Uterus (tissue), 4 donors: ENCODE results near the gene MRPL44. TPM values are rescaled to one million over a fixed set of nuclear protein-coding genes. Genes with fewer than 3 reads are reported as not detected.
A peak's percentile ranks its signal among the peaks of the same experiment; 100 is the strongest.

Experiments
- DNase-seq, 2 donors: peaks; one replicate each; pipeline ENCODE4 v3.0.0-alpha.2; 2019 to 2020
- H3K27ac ChIP-seq, 2 donors: fragments of 200-600 bp; sonication (generic); 1 replicate in 1 of 2; 2 replicates in 1 of 2; pipeline ENCODE4 v1.5.1; 2016 to 2018
- H3K27me3 ChIP-seq, 2 donors: fragments of 200-600 bp; sonication (generic); one replicate each; pipeline ENCODE4 v1.5.1; 2018 to 2019; ENCODE audit warnings: control low read depth in 1 of 2
- H3K36me3 ChIP-seq, 2 donors: fragments of 200-600 bp; sonication (generic); one replicate each; pipeline ENCODE4 v1.5.1; 2019; ENCODE audit warnings: control low read depth in 1 of 2
- H3K4me1 ChIP-seq, 2 donors: fragments of 200-600 bp; sonication (generic); one replicate each; pipeline ENCODE4 v1.5.1; 2018 to 2019; ENCODE audit warnings: control low read depth in 1 of 2
- H3K4me3 ChIP-seq, 2 donors: fragments of 200-600 bp; sonication (generic); 1 replicate in 1 of 2; 2 replicates in 1 of 2; pipeline ENCODE4 v1.5.1; 2018 to 2019; ENCODE audit warnings: mild to moderate bottlenecking in 1 of 2
- H3K9me3 ChIP-seq, 2 donors: fragments of 200-600 bp; sonication (generic); one replicate each; pipeline ENCODE4 v1.5.1; 2019; ENCODE audit warnings: control low read depth in 1 of 2
- CTCF ChIP-seq, 4 experiments: fragments of 200-600 bp in 2 of 4; fragments of 450-650 bp in 2 of 4; sonication (generic) in 2 of 4; IDR thresholded peaks; one replicate each; pipeline ENCODE4 v1.5.1; 2016 to 2019; ENCODE audit warnings: antibody characterized with exemption in 4 of 4, mild to moderate bottlenecking in 2 of 4, moderate library complexity in 1 of 4
- POLR2A ChIP-seq, 2 donors: fragments of 450-650 bp; IDR thresholded peaks; one replicate each; pipeline ENCODE4 v1.6.1; 2016; ENCODE audit warnings: antibody characterized with exemption in 2 of 2, mild to moderate bottlenecking in 1 of 2, moderate library complexity in 1 of 2
- intact Hi-C: fragments of 100-400 bp; cut with DNase I; formaldehyde crosslinking; loops from one replicate; pipeline ENCODE4 v1.15.1; 2023; ENCODE audit warnings: low total_unique reads
- total RNA-seq, 4 donors: library from RNA; depleted of rRNA in 3 of 4; stranded (reverse); fragments of >200 nt in 3 of 4; gene quantifications; one replicate each; pipeline versions ENCODE4 v1.1.0 to v1.2.4, GENCODE V29; 2014 to 2023
- donor health status: DM: yes; HTN: yes; CAD: no.

MRPL44 gene
- total RNA-seq, 4 donors from 2014 or later: 5.9 to 45.3 (median 13.8) TPM

GRCh38 chr2:223915071-223915470, 42.2 kb upstream of the MRPL44 start:
- no peak overlapping the region for H3K27ac ChIP-seq
- H3K9me3 ChIP-seq: no peaks in the 10 kb centered on the region
- DNase-seq: no peak
- H3K4me3 ChIP-seq: no peak overlapping the region
- intact Hi-C loops: no loop called here
- H3K4me1 ChIP-seq: no peaks in the 10 kb centered on the region
- TF ChIP-seq CTCF (IDR thresholded peaks at IDR 0.05) (no peak), POLR2A (IDR thresholded peaks at IDR 0.05) (no peak)
- H3K36me3 ChIP-seq: no peaks in the 10 kb centered on the region
- H3K27me3 ChIP-seq: no peaks in the 10 kb centered on the region

GRCh38 chr2:223916181-223916920, 40.9 kb upstream of the MRPL44 start:
- Histone ChIP-seq H3K4me1 (no peaks in the 10 kb centered on the region), H3K27me3 (no peaks in the 10 kb centered on the region), H3K27ac (no peak overlapping the region), H3K36me3 (no peaks in the 10 kb centered on the region), H3K9me3 (no peaks in the 10 kb centered on the region), H3K4me3 (no peak overlapping the region)
- no peak for DNase-seq
- intact Hi-C loops: no loop called here
- TF ChIP-seq POLR2A (IDR thresholded peaks at IDR 0.05) (no peak), CTCF (IDR thresholded peaks at IDR 0.05) (no peak)

GRCh38 chr2:223918671-223919134, 38.6 kb upstream of the MRPL44 start:
- TF ChIP-seq POLR2A (IDR thresholded peaks at IDR 0.05) (no peak), CTCF (IDR thresholded peaks at IDR 0.05) (no peak)
- no peaks in the 10 kb centered on the region for H3K9me3 ChIP-seq
- DNase-seq: no peak
- H3K36me3 ChIP-seq: no peaks in the 10 kb centered on the region
- no peaks in the 10 kb centered on the region for H3K27me3 ChIP-seq
- no peak overlapping the region for H3K4me3 ChIP-seq
- H3K27ac ChIP-seq: peak overlapping the region in 1 of 2 donors; percentile 4
- no peaks in the 10 kb centered on the region for H3K4me1 ChIP-seq
- intact Hi-C loops: no loop called here

- no peaks in the 10 kb centered on the region for H3K4me1 ChIP-seq
- no peak for TF ChIP-seq POLR2A (IDR thresholded peaks at IDR 0.05)
- TF ChIP-seq CTCF (IDR thresholded peaks at IDR 0.05): no peak
Observed at GRCh38 chr2:223920109-223920508, 37.2 kb upstream of the MRPL44 start.

DNA sequence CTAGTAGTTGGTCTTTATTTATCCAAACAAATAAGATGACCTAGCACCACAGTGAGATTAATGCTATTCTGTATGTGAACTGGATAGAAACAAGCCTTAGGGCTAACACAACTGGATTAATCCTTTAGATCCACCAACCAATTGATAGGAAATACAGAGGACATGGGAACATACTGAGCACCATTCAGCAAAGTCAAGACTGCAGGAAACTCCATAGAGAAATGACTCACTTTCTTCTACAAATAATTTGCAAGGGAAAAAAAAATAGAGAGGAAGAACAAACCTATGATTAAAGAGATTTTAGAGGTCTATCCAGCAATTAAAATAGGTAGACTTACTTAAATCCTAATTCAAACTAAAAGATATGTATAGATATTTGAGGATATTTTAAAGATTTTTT, 36.1 kb upstream of the MRPL44 start:
- no peak for TF ChIP-seq CTCF (IDR thresholded peaks at IDR 0.05)
- no peak for TF ChIP-seq POLR2A (IDR thresholded peaks at IDR 0.05)
- no peak for DNase-seq
- intact Hi-C loops: no loop called here

More at GRCh38 chr2:223920109-223920508, 37.2 kb upstream of the MRPL44 start:
- Histone ChIP-seq H3K36me3 (no peaks in the 10 kb centered on the region), H3K27me3 (no peaks in the 10 kb centered on the region), H3K4me3 (no peak overlapping the region), H3K27ac (no peak overlapping the region), H3K9me3 (no peaks in the 10 kb centered on the region)
- intact Hi-C loops: no loop called here
- no peak for DNase-seq

More for the DNA sequence above, 36.1 kb upstream of the MRPL44 start:
- no peak overlapping the region for H3K4me3 ChIP-seq
- no peaks in the 10 kb centered on the region for H3K36me3 ChIP-seq
- H3K27me3 ChIP-seq: no peaks in the 10 kb centered on the region
- H3K27ac ChIP-seq: no peak overlapping the region
- no peaks in the 10 kb centered on the region for H3K4me1 ChIP-seq
- H3K9me3 ChIP-seq: no peaks in the 10 kb centered on the region
